ENCODE data around the gene IPCEF1.

IPCEF1 gene

DNA sequence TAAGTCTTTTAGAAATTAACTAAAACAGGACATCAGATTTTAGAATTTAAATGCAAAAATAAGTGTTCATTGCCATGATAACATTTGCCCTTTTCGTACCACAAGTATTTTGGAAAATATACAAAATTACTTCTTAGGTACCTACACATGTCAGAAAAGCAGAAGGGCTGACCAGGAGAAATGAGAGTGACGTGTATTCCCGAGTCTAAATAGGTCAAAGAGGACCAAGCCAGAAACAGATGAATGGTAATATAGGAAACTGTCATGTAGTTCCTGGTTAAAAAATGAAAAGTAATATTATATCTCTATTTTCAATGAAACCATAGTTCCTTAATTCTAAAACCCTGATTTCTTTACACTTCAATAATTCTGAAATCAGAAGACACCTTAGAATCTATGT is 126.2 kb downstream of the IPCEF1 start:
- H3K4me3 ChIP-seq (ENCODE audit: low read length) = no peak overlapping the region; the same call in 1 of the 2 replicates
- TF ChIP-seq ZNF274 (IDR thresholded peaks at IDR 0.05; ENCODE audit: low read depth, low read length) = no peak

DNA sequence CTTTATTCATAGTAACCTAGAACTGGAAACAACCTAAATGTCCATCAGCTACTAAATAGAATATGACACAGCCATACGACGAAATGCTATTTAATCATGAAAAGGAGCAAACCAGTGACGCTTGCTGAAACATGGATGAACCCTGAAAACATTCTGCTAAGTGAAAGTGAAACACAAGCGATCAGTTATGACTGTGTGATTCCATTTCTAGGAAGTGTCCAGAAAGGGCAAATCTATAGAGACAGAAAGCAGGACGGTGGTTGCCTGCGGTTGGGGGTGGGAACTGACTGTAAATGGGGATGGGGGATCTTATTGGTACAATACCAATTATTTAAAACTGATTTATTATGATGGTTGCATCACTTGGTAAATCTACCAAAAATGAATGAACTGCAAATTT is 126.8 kb downstream of the IPCEF1 start:
- TF ChIP-seq ZNF274 (IDR thresholded peaks at IDR 0.05; ENCODE audit: low read depth, low read length) = no peak
- H3K4me3 ChIP-seq (ENCODE audit: low read length) = peak overlapping the region; percentile 42; the same call in 1 of the 2 replicates

DNA sequence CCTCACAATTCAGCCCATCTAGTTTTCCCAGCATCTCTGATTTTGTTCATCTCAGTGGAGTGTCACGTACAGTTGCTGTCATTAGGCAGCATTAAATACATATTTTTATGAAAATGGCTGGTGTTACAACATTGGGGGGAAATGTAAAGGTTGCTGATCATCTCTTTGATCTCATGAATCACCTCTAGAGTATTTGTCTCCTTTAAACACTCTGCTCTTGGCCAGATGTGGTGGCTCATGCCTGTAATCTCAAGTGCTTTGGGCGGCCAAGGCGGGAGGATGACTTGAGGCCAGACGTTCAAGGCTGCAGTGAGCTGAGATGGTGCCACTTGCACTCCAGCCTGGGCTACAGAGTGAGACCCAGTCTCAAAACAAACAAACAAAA is 128.1 kb downstream of the IPCEF1 start:
- no peak overlapping the region for H3K4me3 ChIP-seq (ENCODE audit: low read length)
- TF ChIP-seq ZNF274 (IDR thresholded peaks at IDR 0.05; ENCODE audit: low read depth, low read length) = no peak

DNA sequence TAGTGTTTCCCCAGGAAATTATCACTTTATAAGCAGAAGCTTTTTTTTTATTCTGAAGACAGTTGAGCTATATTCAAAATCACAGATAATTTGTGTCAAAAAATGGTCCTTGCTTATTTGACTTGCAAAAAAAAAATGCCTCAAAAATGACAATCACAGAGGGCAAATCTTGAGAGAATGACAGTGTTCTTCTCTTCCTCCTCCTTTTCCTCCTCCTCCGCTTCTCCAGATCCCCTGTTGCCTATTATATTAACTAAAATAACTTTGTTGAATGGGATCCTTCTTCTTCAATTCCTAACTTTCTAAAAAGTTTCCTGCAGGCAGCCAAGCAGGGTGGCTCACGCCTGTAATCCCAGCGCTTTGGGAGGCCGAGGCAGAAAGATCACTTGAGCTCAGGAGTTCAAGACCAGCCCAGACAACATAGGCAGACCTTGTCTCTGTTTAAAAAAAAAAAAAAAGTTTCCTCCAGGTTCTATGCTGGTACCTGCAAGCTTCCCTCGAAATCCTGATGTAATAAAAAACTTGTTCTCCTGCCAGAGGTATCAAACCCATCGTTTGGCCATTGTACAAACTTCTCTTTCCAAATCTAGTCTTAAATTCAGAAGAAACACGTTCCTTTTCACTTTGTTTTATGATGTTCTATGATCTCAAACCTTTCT is 128.6 kb downstream of the IPCEF1 start:
- no peak overlapping the region for H3K4me3 ChIP-seq (ENCODE audit: low read length)
- TF ChIP-seq ZNF274 (IDR thresholded peaks at IDR 0.05; ENCODE audit: low read depth, low read length) = no peak

DNA sequence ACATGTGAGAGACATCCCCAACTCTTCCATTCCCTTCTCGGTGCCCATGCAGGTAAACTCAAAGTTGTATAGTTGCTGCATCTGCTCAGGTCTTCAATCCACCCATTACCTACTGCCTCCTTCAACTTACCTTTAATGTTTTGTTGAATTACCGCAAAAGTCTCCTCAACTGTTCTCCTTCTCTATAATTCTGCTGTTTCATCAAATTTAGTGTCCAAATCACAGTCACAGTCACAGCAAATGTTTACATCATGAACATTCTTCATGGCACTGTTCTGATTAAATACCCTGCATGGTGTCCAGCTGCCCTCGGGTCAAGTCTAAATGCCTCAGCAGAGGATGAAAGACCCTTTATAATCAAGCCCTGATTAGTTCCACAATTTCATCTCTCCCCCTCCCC is 130.1 kb downstream of the IPCEF1 start:
- no peak for TF ChIP-seq ZNF274 (IDR thresholded peaks at IDR 0.05; ENCODE audit: low read depth, low read length)
- no peak overlapping the region for H3K4me3 ChIP-seq (ENCODE audit: low read length)

DNA sequence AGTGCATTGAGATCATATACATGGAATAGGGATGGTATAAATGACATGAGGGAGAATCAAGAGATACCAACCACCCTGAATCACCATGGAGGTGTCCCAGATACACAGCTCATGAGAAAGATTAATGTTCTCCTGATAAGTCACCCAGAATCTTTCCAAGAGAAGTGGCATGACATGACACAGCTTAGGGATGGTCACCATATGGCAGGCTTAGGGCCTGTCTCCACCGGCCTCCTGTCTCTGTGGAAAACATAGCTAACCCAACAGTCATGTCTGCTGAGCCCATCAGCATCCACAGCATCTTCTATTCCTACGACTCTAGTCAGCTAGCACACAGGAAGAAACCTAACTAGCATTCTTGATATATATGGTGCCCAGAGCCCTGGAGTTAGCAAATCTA is 133.3 kb downstream of the IPCEF1 start:
- H3K4me3 ChIP-seq (ENCODE audit: low read length) = no peak overlapping the region
- TF ChIP-seq ZNF274 (IDR thresholded peaks at IDR 0.05; ENCODE audit: low read depth, low read length) = no peak

DNA sequence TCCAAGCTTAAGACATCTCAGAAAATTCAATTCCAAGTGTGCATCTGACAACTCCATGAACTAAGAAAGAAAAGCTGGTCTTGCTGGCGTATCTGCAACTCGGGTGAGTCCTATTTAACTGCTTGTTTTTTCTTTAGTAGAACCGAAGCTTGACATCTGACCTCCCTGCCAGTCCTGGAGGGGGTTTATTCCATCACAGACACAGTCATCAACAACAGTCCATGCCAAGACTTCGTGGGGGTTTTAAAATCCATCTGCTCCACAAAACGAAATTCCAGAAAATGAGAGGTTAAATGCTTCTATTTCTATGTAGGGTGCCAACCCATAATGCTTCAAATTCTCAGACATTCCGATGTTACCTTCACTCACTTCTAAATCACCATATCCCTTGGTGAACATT is 133.9 kb downstream of the IPCEF1 start:
- no peak overlapping the region for H3K4me3 ChIP-seq (ENCODE audit: low read length)
- TF ChIP-seq ZNF274 (IDR thresholded peaks at IDR 0.05; ENCODE audit: low read depth, low read length) = no peak

DNA sequence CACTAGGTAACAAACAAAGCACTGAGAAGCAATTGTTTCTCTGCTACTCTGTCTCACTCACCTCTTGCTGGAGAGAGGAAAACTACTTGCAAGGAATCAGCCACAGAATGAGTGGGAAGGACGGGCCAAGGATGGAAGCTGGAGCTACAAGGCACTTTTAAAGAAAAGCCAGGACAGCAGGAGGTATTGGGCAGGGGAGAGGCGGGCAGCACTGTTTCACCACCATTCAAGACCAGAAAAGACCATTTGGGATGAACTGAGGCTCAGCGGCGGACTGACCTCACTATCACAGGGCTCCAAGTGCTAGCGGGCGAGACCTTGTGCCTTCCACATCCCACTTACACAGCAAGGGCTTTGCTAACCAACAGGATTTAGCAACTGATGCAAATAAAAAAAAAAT is 137.4 kb downstream of the IPCEF1 start:
- H3K4me3 ChIP-seq (ENCODE audit: low read length) = no peak overlapping the region
- TF ChIP-seq ZNF274 (IDR thresholded peaks at IDR 0.05; ENCODE audit: low read depth, low read length) = no peak

DNA sequence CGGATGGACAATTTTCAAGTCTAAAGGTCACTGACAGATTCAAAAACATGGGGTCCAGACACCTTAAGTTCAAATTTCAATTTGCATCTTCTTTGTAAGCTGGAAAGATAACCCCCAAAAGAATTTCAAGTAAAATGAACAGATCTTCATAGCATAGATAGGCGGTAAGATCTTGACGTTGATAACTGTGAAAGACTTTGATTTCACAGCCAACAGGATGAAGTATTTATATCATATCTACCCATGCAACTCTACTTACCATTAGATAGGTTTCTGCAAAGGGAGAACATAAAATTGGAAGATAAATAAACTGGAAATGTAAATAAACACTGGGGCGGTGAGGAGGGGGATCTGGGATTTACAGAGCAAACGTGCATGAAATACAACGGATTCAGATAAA is 137.8 kb downstream of the IPCEF1 start:
- no peak for TF ChIP-seq ZNF274 (IDR thresholded peaks at IDR 0.05; ENCODE audit: low read depth, low read length)
- H3K4me3 ChIP-seq (ENCODE audit: low read length) = no peak overlapping the region

DNA sequence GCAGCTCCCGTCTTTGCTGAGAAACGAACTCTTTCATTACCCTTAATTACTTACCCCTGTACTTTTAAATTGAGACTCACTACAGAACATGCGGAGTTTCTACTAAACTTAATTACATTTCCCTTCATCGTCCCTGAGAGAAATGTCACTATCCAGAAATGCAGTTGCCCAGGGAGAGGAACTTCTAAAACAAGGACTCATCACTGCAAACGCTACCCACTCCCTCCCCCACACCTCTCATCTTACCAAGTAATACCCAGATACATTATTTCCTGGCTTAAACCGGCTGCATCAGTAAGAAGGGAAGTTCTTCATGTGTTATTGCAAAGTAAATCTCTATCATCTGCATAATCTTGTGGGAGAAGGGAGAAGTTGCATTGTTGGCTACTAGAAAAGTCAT is 138.3 kb downstream of the IPCEF1 start:
- no peak for TF ChIP-seq ZNF274 (IDR thresholded peaks at IDR 0.05; ENCODE audit: low read depth, low read length)
- H3K4me3 ChIP-seq (ENCODE audit: low read length) = no peak overlapping the region

DNA sequence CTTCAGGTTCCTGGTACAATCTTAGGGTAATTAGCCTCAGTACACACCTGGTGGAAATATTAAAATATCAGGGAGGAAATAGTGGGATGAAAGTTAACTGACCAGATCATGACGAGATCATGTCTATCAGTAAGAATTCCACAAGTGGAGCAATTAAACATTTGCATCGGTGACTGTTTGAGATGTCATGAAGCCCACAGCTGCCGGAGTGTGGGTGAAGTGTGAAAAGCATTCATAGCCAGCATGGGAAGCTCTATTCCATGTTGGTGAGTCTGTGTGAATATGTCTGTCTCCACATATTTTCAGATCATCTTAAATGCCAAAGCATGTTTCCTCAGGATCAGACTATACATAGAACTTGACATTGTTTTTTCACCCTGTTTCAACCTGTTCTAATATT is 142.8 kb downstream of the IPCEF1 start:
- H3K4me3 ChIP-seq (ENCODE audit: low read length) = no peak overlapping the region
- TF ChIP-seq ZNF274 (IDR thresholded peaks at IDR 0.05; ENCODE audit: low read depth, low read length) = no peak

DNA sequence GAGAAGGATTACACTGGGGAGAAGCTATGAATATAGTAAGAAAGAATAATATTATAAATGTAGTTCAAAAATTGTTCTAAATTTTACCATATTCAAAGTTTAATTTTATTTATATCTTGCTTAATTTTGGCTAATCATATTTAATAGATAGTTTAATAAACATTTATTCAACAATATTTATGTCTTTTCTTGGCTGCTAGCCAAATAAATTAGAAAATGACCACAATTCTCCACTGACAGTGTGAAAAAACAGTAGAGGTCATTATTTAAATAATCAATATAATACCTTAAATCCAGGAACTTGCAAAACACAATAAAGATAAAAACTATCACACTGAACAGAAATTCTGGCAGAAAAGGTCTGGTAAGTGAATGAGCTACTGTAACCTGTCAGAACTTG is 145.9 kb downstream of the IPCEF1 start:
- H3K4me3 ChIP-seq (ENCODE audit: low read length) = no peak overlapping the region
- no peak for TF ChIP-seq ZNF274 (IDR thresholded peaks at IDR 0.05; ENCODE audit: low read depth, low read length)

DNA sequence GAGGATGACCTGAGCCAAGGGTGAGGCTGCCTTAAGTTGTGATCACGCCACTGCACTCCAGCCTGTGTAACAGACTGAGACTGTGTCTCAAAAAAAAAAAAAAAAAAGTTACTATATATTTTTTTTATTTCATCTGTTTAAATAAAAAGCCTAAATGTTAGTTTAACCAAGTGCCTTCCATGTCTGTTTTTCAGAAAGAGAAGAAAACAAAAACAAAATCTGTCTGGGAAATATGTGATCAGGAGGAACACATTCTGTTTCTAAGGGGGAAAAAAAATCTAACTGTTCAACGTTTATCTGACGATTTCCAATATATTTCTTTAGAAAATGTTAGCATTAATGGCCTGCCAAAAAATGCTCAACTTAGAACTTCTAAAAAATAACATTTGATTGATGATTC is 147.0 kb downstream of the IPCEF1 start:
- no peak for TF ChIP-seq ZNF274 (IDR thresholded peaks at IDR 0.05; ENCODE audit: low read depth, low read length)
- no peak overlapping the region for H3K4me3 ChIP-seq (ENCODE audit: low read length)

DNA sequence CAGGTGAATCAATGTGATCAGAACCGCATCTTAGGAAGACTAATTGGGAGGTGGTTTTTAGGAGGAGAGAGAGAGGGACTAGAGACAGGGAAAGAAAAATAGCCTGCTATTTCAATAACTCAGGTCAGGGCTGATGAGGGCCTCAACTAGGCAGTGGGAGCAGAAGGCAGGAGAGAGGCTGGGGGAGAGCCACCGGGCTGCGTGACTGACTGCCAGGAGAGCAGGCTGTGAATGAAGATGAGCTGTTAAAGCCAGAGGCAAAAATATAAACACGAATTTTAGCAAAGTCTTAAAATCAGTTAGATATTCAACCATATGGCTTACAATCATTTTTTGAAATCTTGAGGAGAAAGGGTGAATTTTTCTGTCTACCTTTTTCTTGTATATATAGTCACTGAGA is 149.6 kb downstream of the IPCEF1 start:
- no peak overlapping the region for H3K4me3 ChIP-seq (ENCODE audit: low read length)
- TF ChIP-seq ZNF274 (IDR thresholded peaks at IDR 0.05; ENCODE audit: low read depth, low read length) = no peak

DNA sequence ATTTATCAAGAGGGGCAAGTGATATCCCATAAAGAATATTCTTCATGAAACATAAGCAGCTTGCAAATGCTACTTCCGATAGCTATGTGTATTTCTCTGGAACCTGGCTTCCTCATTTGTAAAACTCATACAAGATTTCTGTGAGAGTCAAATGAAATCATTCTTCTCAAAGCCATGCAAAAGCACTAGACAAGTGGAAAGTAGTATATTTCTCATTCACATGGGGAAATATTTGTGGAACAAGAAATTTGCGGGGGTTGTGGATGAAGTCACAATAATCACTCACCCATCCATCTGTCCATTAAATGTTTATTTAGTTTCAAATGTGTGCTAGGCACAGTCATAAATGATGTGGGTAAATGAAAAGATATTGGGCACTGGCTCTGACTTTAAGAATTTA is 150.5 kb downstream of the IPCEF1 start:
- H3K4me3 ChIP-seq (ENCODE audit: low read length) = no peak overlapping the region
- TF ChIP-seq ZNF274 (IDR thresholded peaks at IDR 0.05; ENCODE audit: low read depth, low read length) = no peak

DNA sequence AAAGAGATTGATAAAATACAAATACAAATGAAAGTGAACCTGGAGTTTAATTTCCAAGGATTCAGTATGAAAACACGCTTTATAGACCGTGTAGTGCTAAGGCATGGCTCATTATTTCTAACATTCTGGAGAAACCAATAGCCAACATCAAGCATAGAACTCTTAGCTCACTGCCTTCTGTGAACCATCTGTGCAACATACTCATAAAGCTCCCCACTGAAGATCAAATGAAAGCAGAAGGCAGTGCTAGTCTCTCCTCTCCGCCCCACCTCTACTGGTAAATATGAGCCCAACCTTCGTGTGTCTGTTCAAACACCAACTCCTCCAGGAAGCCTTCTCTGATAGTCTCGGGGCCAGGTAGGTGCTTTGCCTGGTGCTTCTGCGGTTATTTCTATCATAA is 153.6 kb downstream of the IPCEF1 start:
- no peak for TF ChIP-seq ZNF274 (IDR thresholded peaks at IDR 0.05; ENCODE audit: low read depth, low read length)
- H3K4me3 ChIP-seq (ENCODE audit: low read length) = no peak overlapping the region
